ENCODE data around the gene HSP90AB1.

HSP90AB1 gene

DNA sequence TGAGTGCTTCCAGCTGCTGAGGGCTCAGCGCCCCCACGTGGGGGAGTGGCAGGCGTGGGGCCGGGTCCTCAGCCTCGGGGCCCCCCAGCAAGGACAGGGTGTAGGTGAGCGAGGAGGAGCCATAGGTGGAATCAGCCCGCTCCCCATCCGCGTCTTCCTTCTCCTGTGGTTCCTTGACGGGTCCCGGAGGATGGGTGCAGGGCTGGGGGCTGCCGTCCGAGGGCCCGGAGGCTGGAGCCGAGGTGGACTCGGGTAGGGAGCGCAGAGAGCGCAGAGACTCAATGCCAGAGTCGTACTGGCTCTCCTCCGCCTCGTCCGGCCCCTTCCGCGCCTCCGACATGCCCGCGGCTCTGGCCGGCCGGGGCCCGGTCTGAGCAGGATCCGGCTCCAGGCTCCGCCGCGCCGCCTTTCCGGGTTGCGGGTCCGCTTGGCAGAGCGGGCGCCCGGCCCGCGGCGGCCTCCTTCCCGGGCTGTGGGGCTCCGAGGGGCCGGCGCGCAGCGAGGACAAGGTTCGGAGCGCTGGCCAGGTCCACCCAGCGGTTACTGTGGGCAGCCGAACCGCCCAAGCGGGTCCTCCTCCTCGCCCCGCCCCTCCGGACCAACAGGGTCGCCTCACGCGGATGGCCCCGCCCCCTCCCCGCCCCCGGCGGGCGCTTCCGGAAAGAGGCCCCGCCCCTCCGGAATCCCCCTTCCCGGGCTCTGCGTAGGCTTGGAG, 18.3 kb downstream of the HSP90AB1 start, which contains the start of gene NFKBIE:
TSS of gene NFKBIE (minus strand) at position 545 of the 715 bp plus-strand sequence. CDS start at position 340, 205 bp downstream.
- peak; percentile 72 for DNase-seq (ENCODE audit: extremely low spot score, insufficient read length, low read depth)
- FAIRE-seq: peak; percentile 52

DNA sequence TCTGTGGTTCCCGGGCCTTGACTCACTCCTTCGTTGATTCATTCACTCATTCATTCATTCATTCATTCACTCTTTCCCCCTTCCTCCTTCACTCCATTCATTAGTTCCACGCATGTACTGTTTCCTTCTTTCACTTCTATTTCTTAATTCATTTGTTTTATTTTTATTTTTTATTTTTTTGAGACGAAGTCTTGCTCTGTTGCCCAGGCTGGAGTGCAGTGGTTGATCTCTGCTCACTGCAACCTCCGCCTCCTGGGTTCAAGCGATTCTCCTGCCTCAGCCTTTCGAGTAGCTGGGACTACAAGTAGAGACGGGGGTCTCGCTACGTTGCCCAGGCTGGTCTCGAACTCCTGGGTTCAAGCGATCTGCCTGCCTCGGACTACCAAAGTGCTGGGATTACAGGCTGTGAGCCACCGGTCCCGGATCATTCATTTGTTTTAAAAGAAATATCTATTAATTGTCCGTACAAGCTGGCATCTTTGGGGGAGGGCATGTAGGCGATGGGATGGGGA, 18.9 kb downstream of the HSP90AB1 start:
- peak; percentile 80 for FAIRE-seq
- no peak for DNase-seq (ENCODE audit: extremely low spot score, insufficient read length, low read depth)

DNA sequence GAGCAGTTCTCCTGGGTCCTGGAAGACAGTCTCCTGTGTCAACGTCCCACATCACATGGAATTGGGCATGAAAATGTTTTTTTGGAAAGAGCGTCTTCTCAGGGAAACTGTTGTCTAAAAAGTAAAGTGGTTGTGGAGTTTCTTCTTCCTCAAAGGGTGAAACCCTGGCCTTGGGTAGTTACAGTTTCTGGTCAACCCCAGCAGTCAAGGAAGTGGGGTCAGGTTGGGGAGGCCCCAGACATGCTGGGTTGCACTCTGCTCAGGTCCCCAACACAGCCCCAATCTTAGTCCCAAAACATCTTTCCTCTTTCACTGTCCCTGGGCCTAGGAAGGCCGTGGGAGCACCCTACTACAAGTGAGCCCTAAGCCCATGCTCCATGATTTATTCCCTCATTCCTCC, 19.4 kb downstream of the HSP90AB1 start:
- peak; percentile 46 for DNase-seq (ENCODE audit: extremely low spot score, insufficient read length, low read depth)
- peak; percentile 89 for FAIRE-seq

DNA sequence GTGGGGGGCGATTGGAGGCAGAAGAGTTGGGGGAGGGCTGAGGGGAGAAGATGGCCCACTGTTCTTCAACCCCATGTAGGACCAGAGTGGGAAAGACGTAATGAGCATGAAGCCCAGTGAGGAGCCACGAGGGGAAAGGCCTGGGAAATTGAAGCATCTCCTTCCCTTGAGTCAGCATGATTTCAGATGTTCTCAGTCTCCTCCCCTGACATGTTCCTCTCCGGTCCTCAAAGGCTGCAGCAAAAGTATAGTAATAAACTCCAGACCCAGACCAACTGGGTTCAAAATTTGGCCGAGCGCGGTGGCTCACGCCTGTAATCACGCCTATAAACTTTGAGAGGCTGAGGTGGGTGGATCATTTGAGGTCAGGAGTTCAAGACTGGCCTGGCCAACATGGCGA, 20.4 kb downstream of the HSP90AB1 start:
- DNase-seq (ENCODE audit: extremely low spot score, insufficient read length, low read depth): no peak
- FAIRE-seq: no peak

DNA sequence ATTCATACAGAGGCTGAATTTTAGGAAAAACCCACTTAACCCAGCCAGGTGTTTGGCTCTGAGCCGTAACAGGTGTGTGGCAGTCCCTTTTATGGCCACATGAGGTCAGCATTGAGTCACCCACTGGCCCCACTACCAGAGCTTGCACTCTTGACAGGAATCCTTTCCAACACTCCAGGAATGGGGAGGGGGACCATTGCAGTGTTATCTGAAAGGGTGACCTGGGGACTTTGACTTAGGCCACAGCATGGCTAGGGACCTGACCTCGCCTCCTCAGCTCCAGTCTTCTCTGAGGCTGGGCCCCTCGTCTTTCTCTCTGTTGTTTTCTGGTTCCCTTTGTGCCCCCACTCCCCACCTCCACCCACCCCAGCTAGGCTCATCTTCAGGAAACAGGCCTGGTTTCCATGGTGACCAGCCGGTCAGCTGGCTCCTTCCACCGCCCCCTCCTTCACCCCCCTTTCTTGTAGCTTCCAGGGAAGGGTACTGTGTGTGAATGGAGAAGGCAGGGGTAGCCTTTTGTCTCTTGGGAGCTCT, 21.3 kb downstream of the HSP90AB1 start:
- DNase-seq (ENCODE audit: extremely low spot score, insufficient read length, low read depth) (peak; percentile 36), FAIRE-seq (peak; percentile 78)

DNA sequence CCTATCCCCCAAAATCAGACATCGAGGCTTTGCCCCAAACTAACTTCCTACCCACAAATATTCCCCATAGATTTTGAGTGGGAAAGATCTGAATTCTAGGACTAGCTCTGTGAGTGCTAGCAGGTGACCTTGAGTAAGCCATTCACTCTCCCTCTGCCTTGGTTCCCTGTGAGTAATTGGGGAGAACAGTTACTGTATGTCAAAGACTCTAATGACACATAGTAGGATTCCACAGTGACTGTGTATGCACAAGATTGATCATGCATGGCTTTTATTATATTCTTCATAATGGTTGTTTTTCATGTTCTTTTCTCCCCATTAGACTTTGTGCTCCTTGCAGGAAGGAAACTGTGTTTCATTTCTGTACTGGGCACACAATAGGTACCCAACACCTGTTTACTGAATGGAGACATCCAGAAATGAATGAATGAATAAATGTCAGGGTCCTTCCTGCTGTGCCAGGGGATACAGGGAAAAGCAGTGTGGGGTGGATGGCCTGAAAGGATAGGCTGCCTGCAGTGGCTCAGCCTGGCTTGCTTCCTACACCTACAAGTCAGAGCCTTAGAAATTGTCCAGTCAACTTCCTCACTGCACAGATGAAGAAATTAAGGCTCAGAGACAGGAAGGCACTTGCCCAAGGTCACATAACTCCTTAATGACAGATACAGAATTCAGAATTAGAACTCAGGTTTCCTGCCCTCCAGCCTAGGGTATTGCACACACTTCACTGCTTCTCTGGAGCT, 22.4 kb downstream of the HSP90AB1 start:
- FAIRE-seq: no peak
- DNase-seq (ENCODE audit: extremely low spot score, insufficient read length, low read depth): no peak

DNA sequence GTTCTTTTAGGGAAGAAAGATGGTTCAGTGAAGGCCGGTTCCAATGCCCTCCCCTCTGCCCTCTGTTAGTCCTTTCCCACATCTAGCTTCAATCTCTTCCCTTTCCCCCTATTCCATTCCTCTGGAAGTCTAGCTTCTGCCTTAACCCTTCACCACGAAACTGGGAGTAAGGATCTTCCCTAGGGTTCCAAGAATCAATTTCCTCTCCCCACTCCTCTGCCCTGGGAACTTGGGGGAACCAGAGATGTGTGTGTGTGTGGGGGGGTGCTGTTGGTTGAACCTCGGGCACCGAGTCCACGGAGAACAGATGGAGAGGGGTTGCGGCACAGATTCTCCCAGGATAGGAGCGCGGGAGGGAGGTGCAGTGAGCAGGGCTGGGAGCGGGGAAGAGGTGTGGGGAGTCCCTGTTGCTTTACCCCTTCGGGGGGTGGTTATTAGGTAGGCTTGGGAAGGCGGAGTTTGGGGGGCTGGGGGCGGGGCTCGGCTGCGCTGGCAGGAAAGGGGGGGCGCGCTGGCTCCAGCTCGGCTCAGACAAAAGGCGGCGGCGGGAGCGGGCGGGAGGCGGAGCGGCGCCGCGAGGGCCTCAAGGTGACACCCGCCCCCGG, 23.1 kb downstream of the HSP90AB1 start, which contains the start of gene TMEM151B:
TSS of gene TMEM151B (plus strand) at position 530 of the 605 bp plus-strand sequence. CDS start 293 bp downstream, outside the sequence.
- no peak for FAIRE-seq
- DNase-seq (ENCODE audit: extremely low spot score, insufficient read length, low read depth): no peak

DNA sequence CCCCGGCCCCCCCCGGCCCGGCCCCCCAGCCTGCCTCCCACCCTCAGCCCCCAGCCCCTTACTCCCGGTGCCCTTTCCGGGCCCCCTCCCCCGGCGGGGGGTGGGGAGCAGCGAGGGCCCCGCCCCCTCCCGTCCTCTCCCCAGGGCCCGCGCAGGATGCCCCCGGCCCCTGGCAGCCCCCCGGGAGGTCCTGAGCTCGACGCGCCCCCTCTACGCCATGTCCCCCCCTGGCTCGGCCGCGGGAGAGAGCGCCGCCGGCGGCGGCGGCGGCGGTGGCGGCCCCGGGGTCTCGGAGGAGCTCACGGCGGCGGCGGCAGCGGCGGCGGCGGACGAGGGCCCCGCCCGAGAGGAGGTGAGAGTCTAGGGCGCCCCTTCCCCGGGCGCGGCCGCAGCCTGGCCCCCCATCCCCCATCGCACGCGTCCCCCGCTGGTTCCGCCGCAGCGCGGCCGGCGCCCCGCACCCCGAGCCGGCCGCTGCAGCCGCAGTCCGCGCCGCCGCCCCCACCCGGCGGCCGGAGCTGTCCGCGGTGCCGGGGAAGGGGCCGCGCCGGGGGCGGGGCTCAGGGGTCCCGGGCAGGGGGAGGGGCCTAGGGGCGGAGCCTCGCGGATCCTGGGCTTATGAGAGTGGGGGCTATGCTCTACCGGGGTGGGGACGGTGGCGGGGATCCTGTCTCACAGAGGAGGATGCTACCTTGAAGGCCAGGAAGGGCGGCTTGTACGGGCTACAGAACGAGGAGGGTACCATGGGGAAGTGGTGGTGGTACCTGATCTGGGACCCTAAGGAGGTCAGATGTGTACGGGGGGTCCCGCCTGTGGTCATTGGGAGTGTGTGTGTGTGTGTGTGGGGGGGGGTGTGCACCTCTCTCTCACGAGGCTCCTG, 23.9 kb downstream of the HSP90AB1 start:
- FAIRE-seq (no peak), DNase-seq (ENCODE audit: extremely low spot score, insufficient read length, low read depth) (no peak)

DNA sequence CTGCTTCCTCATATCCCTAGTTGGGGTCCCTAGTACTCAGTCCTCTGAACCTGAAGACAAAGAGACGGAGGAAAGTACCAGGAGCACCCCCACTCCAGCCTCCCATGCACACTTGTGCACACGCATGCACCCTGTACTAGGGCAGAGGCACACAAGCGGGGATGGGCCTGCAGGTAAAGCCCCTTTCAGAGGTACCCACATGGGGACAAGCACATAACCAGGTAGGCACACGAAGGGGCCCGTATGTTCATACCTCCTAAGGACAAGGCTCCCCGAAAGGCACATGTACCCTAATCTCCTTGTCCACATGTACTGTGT, 24.5 kb downstream of the HSP90AB1 start:
- no peak for FAIRE-seq
- no peak for DNase-seq (ENCODE audit: extremely low spot score, insufficient read length, low read depth)

DNA sequence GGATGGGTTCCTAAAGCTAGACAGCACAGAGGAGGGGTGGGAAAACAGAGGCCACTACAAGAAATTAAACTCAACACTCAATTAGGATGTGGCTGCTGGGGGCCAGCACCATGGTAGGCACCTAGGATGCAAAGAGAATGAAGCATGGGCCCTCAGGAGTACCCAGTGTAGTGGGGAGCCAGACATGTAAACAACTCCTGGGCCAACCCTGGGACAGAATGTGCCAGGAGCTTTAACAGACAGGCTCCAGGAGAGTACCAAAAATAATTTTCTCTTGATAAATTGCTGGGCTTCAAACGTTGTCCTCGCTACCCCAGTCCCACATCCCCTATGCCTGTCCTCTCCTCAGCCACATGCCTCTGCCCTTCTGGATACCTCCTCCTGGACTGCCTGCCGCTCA, 25.0 kb downstream of the HSP90AB1 start:
- DNase-seq (ENCODE audit: extremely low spot score, insufficient read length, low read depth): no peak
- FAIRE-seq: no peak

DNA sequence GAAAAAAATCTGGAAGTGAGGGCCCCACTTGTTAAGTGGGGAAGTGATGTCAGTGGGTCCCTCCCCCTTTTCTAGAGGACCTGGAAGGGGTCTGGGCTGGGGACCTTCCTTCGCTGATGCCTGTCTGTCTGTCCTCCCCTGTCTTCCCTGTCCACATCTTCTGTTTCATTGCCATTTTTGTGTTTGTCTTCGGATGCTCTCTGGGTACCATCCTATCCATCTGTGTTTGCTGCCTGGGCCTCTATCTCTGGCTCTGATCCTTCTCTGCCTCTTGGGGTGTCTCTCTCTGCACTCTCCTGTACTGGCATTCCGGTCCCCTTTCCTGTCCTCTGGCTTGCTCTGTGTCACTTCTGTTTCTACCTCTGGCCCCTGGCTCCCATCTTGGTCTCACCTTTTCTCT, 25.6 kb downstream of the HSP90AB1 start:
- FAIRE-seq (no peak), DNase-seq (ENCODE audit: extremely low spot score, insufficient read length, low read depth) (no peak)

DNA sequence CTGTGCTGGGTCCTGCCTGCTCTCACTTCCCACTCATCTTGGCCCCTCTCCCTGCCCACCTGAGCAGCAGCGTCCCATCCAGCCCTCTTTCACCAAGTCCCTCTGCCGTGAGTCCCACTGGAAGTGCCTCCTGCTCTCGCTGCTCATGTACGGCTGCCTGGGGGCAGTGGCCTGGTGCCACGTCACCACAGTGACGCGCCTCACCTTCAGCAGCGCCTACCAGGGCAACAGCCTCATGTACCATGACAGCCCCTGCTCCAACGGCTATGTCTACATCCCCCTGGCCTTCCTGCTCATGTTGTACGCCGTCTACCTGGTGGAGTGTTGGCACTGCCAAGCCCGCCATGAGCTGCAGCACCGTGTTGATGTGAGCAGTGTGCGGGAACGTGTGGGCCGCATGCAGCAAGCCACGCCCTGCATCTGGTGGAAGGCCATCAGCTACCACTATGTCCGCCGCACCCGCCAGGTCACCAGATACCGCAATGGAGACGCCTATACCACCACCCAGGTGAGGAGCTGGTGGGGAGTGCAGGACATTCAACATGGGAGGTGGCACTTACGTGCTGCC, 26.2 kb downstream of the HSP90AB1 start:
- DNase-seq (ENCODE audit: extremely low spot score, insufficient read length, low read depth) (no peak), FAIRE-seq (no peak)

DNA sequence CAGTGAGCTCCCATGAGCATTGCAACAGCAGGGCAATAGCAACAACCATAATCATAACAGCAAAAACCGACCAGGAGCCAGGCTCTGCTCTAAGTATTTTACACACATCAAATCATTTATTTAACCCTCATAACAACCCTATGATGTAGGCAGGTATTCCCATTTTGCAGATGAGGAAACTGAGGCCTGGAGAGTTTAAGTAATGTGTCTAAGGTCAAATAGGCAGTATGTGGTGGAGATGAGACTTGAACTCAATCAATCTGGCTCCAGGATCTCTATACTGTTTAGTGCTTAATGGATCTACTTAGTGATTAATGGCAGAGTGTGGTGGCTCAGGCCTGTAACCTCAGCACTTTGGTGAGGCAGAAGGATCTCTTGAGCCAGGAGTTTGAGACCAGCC, 26.7 kb downstream of the HSP90AB1 start:
- FAIRE-seq (no peak), DNase-seq (ENCODE audit: extremely low spot score, insufficient read length, low read depth) (no peak)

DNA sequence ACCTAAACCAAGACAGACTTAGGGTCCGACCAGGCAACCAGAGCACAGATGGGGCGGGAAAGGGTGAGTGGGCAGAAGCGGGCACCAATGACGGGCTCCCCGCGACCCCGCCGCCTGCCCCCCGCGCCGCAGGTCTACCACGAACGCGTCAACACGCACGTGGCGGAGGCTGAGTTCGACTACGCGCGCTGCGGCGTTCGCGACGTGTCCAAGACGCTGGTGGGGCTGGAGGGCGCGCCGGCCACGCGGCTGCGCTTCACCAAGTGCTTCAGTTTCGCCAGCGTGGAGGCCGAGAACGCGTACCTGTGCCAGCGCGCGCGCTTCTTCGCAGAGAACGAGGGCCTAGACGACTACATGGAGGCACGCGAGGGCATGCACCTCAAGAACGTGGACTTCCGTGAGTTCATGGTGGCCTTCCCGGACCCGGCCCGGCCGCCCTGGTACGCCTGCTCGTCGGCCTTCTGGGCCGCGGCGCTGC, 28.4 kb downstream of the HSP90AB1 start:
- FAIRE-seq: no peak
- DNase-seq (ENCODE audit: extremely low spot score, insufficient read length, low read depth): no peak

DNA sequence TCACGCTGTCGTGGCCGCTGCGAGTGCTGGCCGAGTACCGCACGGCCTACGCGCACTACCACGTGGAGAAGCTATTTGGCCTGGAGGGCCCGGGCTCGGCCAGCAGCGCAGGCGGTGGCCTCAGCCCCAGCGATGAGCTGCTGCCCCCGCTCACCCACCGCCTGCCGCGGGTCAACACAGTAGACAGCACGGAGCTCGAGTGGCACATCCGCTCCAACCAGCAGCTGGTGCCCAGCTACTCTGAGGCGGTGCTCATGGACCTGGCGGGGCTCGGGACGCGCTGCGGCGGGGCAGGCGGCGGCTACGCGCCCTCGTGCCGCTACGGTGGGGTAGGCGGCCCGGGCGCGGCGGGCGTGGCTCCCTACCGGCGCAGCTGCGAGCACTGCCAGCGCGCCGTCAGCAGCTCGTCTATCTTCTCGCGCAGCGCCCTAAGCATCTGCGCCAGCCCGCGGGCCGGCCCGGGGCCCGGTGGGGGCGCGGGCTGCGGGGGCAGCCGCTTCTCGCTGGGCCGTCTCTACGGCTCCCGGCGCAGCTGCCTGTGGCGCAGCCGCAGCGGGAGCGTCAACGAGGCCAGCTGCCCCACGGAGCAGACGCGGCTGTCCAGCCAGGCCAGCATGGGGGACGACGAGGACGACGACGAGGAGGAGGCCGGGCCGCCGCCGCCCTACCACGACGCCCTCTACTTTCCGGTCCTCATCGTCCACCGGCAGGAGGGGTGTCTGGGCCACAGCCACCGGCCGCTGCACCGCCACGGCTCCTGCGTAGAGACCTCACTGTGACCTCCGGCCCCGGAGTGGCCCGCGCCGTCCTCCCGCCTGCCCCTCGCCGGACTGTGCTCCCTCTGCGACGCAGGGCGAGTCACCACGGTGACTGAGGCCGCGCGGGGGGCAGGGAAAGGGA, 29.1 kb downstream of the HSP90AB1 start:
- FAIRE-seq (no peak), DNase-seq (ENCODE audit: extremely low spot score, insufficient read length, low read depth) (no peak)

DNA sequence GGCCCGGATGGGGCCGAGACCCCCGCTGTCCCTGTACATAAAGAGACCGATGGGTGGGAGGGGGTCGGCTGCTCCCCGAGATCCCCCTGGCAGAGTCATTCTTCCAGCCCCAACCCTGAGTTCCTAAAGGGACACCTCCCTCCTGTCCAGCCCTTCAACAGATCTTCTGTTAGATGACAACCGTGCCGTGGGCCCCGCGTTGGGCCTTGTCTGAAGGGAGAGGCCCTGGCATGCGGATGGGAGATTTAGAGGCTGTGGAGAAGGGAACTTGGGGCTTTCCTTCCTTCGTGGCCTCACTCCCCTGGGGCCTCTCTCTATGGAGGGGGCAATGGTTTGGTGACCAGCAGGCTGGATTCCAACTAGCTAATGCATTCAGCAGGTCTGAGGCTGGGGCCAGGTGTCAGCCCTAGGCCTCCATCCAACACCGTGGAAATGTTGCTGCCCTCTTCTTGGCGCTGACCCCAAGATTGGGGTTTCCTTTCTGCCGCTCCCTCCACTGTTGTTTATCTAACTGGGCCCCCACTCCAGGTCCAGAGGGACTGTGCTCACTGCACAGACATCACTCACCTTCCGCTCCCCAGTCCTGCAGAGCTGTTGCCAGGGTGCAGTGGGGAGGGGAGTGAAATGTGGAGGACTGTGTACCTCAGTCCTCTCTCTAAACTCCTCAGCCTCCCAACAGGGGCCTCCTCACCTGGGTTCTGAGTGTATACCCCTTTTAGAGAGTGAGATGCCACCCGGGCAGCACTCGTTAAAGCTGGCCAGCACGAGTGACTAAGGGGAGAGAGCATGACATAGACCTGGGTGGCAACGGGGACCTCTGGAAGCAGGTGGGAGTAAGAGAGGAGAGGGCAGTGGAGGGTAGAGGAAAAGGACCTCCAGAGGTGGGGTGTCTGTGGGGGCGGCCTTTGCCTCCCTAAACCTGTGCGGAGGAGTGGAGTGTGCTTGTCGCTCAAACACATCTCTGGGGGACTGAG, 30.1 kb downstream of the HSP90AB1 start:
- no peak for DNase-seq (ENCODE audit: extremely low spot score, insufficient read length, low read depth)
- no peak for FAIRE-seq

DNA sequence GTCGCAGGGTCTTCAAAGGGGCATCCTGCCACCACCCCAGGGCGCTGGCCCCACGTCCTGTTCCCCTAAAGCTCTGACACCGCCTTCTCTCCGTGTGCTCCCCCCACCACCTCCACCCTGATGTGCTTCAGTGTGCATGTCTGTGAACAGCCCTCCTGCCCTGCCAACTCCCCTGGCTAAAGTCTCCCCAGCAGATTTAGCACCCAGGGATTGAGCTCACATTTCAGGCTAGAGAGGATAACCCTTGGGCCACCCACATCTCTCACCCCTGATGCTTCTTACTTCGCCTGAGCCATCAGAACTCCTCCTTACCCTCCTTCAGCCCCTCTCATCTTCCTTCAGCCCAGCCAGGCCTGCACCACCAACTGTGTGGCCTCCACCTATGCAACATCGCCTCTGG, 30.9 kb downstream of the HSP90AB1 start:
- DNase-seq (ENCODE audit: extremely low spot score, insufficient read length, low read depth) (no peak), FAIRE-seq (no peak)

Measured in GM18507 (cell line).